IPS-15b (cell line): ENCODE data around the gene CEACAM7.

ENCODE experiments used
- H3K27me3 ChIP-seq: one replicate; pipeline ENCODE4 v1.6.1; 2013; ENCODE audit warnings: low read length; ENCODE audit not compliant: control insufficient read depth, insufficient read depth
- H3K36me3 ChIP-seq: one replicate; pipeline ENCODE4 v1.6.1; 2013; ENCODE audit warnings: low read length; ENCODE audit not compliant: control insufficient read depth, insufficient read depth
- H3K4me1 ChIP-seq: one replicate; pipeline ENCODE4 v1.6.1; 2013; ENCODE audit warnings: mild to moderate bottlenecking, low read length; ENCODE audit not compliant: control insufficient read depth, insufficient read depth
- H3K4me3 ChIP-seq: one replicate; pipeline ENCODE4 v1.5.1; 2013; ENCODE audit warnings: low read depth, low read length
- H3K9ac ChIP-seq: one replicate; pipeline ENCODE4 v1.6.1; 2013; ENCODE audit warnings: low read depth, mild to moderate bottlenecking, low read length
- H3K9me3 ChIP-seq: one replicate; pipeline ENCODE4 v1.6.1; 2013; ENCODE audit warnings: mild to moderate bottlenecking, low read length; ENCODE audit not compliant: control insufficient read depth, insufficient read depth

Gene CEACAM7

GRCh38 chr19:41637484-41637883 is 50.6 kb downstream of the CEACAM7 start:
- H3K4me1 ChIP-seq = no peaks in the 10 kb centered on the region
- peaks cover 3% of the 10 kb centered on the region for H3K27me3 ChIP-seq
- no peaks in the 10 kb centered on the region for H3K9me3 ChIP-seq
- H3K9ac ChIP-seq = no peak overlapping the region
- no peak overlapping the region for H3K4me3 ChIP-seq
- H3K36me3 ChIP-seq = no peaks in the 10 kb centered on the region

DNA sequence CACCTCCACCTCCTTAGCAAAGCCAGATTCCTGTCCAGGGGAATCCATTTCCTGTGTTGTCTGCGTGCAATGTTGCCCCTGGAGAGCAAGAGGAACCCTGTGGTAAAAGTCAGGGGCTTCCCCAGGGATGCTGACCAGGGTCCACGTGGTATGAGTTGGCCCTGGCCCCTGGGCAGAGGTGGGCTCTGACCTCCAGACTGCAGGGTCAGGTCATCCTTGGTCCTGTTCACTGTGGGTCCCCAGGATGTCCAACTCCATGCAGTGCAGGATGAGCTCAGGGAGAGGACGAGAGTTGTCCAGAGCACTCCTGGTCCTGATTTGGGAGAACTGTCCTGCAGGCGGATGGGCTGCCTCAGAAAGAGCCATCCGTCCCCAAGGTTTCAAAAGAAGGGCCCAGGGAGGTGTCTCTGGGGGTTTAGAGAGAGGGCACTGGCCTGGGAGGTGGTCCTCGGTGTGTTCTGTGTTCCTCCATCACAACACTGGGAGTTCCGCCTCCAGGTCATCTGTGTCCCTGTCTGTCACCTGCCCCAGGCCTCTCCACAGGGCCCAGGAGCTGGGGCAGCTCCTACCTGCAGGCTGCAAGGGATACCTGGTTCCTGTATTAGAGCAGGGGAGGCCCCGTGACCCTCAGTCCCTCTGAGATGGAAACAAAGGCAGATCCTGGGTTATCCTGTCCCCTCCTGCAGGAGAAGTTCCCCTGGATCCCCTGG is 59.9 kb downstream of the CEACAM7 start:
- Histone ChIP-seq H3K36me3 (no peaks in the 10 kb centered on the region), H3K9ac (no peak overlapping the region), H3K4me1 (no peaks in the 10 kb centered on the region), H3K27me3 (no peaks in the 10 kb centered on the region), H3K4me3 (no peak overlapping the region), H3K9me3 (no peaks in the 10 kb centered on the region)

DNA sequence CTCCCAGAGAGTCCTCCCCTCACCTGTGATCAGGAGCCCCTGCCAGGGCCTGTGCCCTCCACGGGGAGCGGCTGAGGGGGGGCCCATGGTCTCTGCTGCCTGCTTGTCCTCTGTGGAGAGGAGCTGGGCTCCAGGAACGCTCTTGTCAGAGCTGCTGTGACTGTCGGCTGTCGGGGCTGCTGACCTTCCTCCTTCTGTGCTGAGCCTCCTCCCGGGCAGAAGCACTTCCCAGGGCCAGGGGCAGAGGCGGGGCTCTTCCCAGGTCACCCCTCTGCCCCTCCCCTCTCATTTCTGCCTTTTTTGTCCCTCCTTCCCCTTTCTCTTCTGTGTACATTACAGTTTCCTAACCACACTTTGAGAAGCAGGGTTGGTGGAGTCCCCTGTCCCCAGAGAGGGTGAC is 61.2 kb downstream of the CEACAM7 start, which contains the start of gene CEACAM4:
CEACAM4 (minus strand) TSS at position 198 of the 400 bp plus-strand sequence; CDS start at position 87, 111 bp downstream.
- H3K27me3 ChIP-seq = peaks cover 2% of the 10 kb centered on the region

GRCh38 chr19:41626278-41626677 is 61.8 kb downstream of the CEACAM7 start:
- peaks cover 2% of the 10 kb centered on the region for H3K27me3 ChIP-seq
- H3K36me3 ChIP-seq = no peaks in the 10 kb centered on the region
- H3K9me3 ChIP-seq = no peaks in the 10 kb centered on the region
- H3K9ac ChIP-seq = no peak overlapping the region
- no peak overlapping the region for H3K4me3 ChIP-seq
- no peaks in the 10 kb centered on the region for H3K4me1 ChIP-seq

More for the DNA sequence above, 61.2 kb downstream of the CEACAM7 start, which contains the start of gene CEACAM4:
- Histone ChIP-seq H3K36me3 (no peaks in the 10 kb centered on the region), H3K9ac (no peak within 1 kb of the TSS), H3K4me3 (no peak within 1 kb of the TSS), H3K9me3 (no peaks in the 10 kb centered on the region), H3K4me1 (no peaks in the 10 kb centered on the region)

GRCh38 chr19:41624937-41625336 is 63.1 kb downstream of the CEACAM7 start:
- Histone ChIP-seq H3K27me3 (peaks cover 2% of the 10 kb centered on the region), H3K9ac (no peak overlapping the region), H3K4me3 (no peak overlapping the region), H3K4me1 (no peaks in the 10 kb centered on the region), H3K36me3 (no peaks in the 10 kb centered on the region), H3K9me3 (no peaks in the 10 kb centered on the region)

DNA sequence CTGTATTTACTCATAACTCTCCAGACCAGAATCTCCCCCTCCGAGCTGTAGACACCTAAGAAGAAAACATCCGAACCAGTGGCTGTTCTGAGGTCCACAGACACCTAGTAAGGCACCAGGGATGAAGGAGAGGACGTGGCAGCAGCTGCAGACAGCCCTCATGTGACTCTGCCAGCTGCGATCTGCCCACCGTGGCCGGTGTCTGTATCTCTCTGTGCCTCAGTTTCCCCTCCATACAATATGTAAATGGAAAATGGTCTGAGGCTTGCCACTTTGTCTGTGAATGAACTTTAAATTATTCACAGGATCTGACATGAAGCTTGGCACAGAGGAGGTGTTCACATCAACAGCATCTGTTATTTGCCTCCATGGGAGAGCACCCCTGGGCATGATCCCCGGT is 63.6 kb downstream of the CEACAM7 start:
- H3K9me3 ChIP-seq = no peaks in the 10 kb centered on the region
- no peak overlapping the region for H3K4me3 ChIP-seq
- H3K9ac ChIP-seq = no peak overlapping the region
- peaks cover 2% of the 10 kb centered on the region for H3K27me3 ChIP-seq
- H3K4me1 ChIP-seq = no peaks in the 10 kb centered on the region
- no peaks in the 10 kb centered on the region for H3K36me3 ChIP-seq

DNA sequence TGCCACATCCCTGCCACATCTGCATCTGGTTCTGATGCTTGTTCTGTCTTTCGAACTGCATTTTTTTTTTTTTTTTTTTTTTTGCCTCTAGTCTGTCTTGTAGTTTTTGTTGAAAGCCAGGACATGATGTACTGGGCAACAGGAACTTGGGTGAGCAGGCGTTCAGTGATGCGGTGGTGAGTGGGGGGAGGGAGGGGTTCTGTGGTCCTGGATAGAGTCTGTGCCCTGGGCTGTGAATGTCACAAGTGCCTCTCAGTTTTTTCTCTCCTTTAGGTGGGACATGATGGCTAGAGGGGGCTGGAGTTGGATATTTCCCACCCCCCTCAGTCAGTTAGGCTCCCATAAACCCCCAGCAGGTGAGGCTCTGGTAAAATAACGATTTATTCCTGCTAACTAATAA is 64.7 kb downstream of the CEACAM7 start:
- H3K4me1 ChIP-seq = no peaks in the 10 kb centered on the region
- H3K36me3 ChIP-seq = no peaks in the 10 kb centered on the region
- H3K9ac ChIP-seq = no peak overlapping the region
- H3K27me3 ChIP-seq = peaks cover 2% of the 10 kb centered on the region
- H3K4me3 ChIP-seq = no peak overlapping the region
- no peaks in the 10 kb centered on the region for H3K9me3 ChIP-seq
